Measurements from ENCODE around the gene SPRING1. TPM values are rescaled to one million over a fixed set of nuclear protein-coding genes. Genes with fewer than 3 reads are reported as not detected.

Gene SPRING1, protein sequence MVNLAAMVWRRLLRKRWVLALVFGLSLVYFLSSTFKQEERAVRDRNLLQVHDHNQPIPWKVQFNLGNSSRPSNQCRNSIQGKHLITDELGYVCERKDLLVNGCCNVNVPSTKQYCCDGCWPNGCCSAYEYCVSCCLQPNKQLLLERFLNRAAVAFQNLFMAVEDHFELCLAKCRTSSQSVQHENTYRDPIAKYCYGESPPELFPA
- 16.0 TPM for total RNA-seq

DNA sequence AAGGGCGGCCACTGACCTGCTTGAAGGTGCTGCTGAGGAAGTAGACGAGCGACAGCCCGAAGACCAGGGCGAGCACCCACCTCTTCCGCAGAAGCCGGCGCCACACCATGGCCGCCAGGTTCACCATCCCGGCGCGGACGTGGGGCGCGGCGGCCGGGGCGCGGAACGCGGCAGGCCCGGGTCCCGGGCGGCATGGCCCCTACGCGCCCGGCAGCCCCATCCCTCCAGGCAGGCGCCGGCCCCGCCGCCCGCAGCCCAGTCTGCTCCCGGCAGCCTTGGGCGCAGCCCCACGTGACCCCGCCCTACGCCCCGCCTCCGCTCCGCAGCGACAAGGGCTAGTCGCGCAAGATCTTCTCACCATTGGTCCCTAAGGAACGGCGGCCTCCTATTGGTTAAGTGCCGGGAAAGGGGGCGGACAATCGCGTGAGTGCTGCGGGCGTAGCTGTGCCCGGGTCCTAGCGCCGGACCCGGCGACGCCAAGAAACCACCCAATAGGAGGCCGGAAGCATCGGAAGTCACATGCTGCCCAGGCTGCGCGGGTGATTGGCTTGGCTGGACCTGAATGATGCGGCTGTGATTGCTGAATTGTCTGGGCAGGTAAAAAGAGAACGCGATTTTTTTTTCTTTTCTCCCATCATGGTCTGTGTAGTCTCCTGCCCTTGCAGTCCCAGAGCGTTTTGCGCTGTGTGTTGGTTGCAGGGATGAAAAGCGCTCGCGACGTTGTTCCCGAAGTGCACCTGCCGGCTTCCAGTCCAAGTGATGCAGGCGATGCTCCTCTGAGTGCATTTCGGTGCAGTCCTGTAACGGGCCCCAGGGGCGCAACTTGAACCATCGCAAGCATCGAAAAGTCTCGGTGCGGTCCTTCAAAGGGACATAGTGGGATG is at the start of gene SPRING1, which contains the start of gene RNFT2:
SPRING1 (minus strand) TSS at position 296 of the 884 bp plus-strand sequence; CDS start at position 127, 169 bp downstream.
RNFT2 (plus strand) TSS at position 542 of the 884 bp plus-strand sequence. CDS start 2,183 bp downstream, outside the sequence.
- Histone ChIP-seq H3K4me1 (peaks cover 0 to 6% of the 10 kb centered on the region in 2 donors), H3K27me3 (no peaks in the 10 kb centered on the region), H3K36me3 (peaks cover 0 to 4% of the 10 kb centered on the region in 2 donors), H3K9me3 (no peaks in the 10 kb centered on the region), H3K27ac (peak within 1 kb of the TSS in 1 of 2 donors; percentile 68), H3K4me3 (peak within 1 kb of the TSS; percentile 88 to 91)
- intact Hi-C loops (cut with DNase I): loop anchor here (1.0 to 10.0 kb wide), 3 partner anchors 81 to 447 kb away; partner anchors contain the start of gene HRK
- peak; percentile 98 to 100 for DNase-seq (ENCODE audit: low spot score in 2 of 2)
- TF ChIP-seq, protein P1, sequence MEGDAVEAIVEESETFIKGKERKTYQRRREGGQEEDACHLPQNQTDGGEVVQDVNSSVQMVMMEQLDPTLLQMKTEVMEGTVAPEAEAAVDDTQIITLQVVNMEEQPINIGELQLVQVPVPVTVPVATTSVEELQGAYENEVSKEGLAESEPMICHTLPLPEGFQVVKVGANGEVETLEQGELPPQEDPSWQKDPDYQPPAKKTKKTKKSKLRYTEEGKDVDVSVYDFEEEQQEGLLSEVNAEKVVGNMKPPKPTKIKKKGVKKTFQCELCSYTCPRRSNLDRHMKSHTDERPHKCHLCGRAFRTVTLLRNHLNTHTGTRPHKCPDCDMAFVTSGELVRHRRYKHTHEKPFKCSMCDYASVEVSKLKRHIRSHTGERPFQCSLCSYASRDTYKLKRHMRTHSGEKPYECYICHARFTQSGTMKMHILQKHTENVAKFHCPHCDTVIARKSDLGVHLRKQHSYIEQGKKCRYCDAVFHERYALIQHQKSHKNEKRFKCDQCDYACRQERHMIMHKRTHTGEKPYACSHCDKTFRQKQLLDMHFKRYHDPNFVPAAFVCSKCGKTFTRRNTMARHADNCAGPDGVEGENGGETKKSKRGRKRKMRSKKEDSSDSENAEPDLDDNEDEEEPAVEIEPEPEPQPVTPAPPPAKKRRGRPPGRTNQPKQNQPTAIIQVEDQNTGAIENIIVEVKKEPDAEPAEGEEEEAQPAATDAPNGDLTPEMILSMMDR (IDR thresholded peaks at IDR 0.05): no peak

DNA sequence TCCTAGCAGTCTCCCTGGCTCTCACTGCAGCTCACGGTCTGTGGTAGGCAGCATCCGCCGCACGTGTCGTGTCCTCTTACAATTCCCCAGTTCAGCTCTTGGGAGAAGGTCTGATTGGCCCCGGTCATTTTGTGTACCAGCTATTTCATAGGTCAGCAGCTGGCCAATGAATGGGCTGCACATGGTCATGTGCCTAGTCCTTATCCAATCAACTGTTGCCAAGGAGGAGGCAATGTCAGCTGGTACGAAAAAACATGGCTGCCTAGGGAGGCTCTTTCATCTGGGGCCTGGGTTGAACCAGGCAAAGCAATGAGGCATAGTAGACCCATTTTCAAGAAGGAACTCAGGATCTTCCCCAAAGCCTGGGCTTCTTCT is 46.4 kb upstream of the SPRING1 start:
- TF ChIP-seq, protein P1 (IDR thresholded peaks at IDR 0.05): no peak
- Histone ChIP-seq H3K4me1 (no peaks in the 10 kb centered on the region), H3K27me3 (no peaks in the 10 kb centered on the region), H3K4me3 (no peak overlapping the region), H3K27ac (no peak overlapping the region), H3K9me3 (no peaks in the 10 kb centered on the region), H3K36me3 (peaks cover 0 to 5% of the 10 kb centered on the region in 2 donors)
- DNase-seq (ENCODE audit: low spot score in 2 of 2): no peak
- intact Hi-C loops (cut with DNase I): no loop called here

DNA sequence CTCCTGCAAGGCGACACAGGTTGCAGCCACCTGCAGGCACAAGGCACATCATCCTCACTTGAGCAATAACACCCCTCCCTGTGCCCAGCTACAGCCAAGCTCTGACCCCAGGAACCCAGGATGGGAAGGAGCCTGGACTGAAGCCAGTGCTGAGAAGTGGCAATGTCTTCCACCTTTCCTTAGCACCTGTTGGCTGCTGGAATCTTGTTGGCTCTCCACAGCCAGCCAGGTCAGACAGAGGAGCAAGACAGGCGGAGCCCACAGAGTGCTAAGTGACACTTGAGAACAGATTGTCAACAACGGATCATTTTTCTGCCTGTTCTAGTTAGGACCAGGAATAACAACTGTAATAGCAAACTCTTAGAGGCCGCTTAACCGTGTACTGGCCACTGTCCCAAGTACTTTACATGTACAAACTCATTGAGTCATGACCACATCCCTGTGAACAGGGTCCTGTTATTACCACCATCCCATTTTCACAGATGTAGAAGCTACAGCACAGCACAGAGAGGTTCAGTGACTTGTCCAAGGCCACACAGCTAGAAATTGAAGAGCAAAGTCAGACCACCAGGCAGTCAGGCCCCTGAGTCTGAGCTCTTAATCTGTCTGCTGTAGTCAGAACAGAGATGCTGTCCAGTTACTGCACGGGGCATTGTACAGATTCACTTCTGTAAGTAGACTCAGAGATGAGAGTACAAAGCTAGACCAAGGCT is 45.8 kb upstream of the SPRING1 start:
- no peaks in the 10 kb centered on the region for H3K27me3 ChIP-seq
- no peaks in the 10 kb centered on the region for H3K9me3 ChIP-seq
- intact Hi-C loops (cut with DNase I): no loop called here
- H3K4me3 ChIP-seq: no peak overlapping the region
- H3K4me1 ChIP-seq: no peaks in the 10 kb centered on the region
- no peak overlapping the region for H3K27ac ChIP-seq
- TF ChIP-seq, protein P1 (IDR thresholded peaks at IDR 0.05): no peak
- peaks cover 0 to 5% of the 10 kb centered on the region in 2 donors for H3K36me3 ChIP-seq
- DNase-seq (ENCODE audit: low spot score in 2 of 2): no peak

DNA sequence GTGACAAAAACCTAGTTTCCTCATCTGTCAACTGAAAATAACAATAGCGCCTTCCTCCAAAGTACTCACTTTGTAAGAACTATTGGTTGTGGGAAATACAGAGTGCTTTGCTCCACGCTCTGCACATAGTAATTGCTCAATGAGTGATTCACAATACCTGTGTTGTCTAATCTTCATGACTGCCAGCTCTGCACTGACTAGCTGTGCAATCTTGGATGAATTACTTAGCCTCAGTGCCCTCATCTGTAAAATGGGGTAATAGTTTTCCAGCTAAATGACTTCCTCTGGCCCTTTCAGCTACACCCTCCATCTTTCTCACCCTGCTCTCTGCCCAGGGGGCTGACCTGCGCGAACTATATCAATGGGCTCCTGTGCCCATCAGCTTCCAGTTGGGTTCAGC is 43.1 kb upstream of the SPRING1 start:
- intact Hi-C loops (cut with DNase I): no loop called here
- Histone ChIP-seq H3K27ac (no peak overlapping the region), H3K27me3 (no peaks in the 10 kb centered on the region), H3K4me3 (no peak overlapping the region), H3K4me1 (no peaks in the 10 kb centered on the region), H3K36me3 (peaks cover 0 to 5% of the 10 kb centered on the region in 2 donors), H3K9me3 (no peaks in the 10 kb centered on the region)
- TF ChIP-seq, protein P1 (IDR thresholded peaks at IDR 0.05): no peak
- DNase-seq (ENCODE audit: low spot score in 2 of 2): no peak

DNA sequence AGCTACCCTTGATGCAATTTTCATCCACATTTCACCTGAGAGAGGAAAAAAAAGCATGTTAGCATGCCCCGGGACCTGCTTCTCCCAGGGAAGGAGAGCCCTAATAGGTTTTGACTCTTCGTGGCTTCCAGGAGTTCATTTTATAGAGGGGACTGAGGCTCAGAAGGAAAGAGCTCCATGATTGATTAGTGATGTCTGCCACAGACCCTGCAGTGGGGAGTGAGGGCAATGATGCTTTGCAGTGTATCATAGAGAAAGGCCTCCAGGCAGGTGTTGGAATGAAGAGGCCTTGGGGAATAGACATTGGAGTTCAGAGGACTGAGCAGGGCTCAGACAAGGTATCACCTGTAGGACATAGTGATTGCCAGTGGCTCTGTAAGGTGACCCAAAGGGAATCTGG is 41.7 kb upstream of the SPRING1 start:
- Histone ChIP-seq H3K4me1 (no peaks in the 10 kb centered on the region), H3K36me3 (peaks cover 0 to 5% of the 10 kb centered on the region in 2 donors), H3K27me3 (no peaks in the 10 kb centered on the region), H3K27ac (no peak overlapping the region), H3K9me3 (no peaks in the 10 kb centered on the region), H3K4me3 (no peak overlapping the region)
- no peak for DNase-seq (ENCODE audit: low spot score in 2 of 2)
- TF ChIP-seq, protein P1 (IDR thresholded peaks at IDR 0.05): no peak
- intact Hi-C loops (cut with DNase I): no loop called here

Measured in ascending aorta (tissue), 2 donors.